D341Med (cell line): ENCODE measurements around the gene LAMC1.
A peak's percentile ranks its signal among the peaks of the same experiment; 100 is the strongest.

Experiments used
- DNase-seq: peaks from one replicate; pipeline ENCODE4 v3.0.0; 2012; ENCODE audit warnings: low spot score

LAMC1 gene

GRCh38 chr1:183023146-183023600 lies at the start of gene LAMC1:
TSS of gene LAMC1 (plus strand) at chr1:183023420. CDS start at chr1:183023717, 297 bp downstream.
- peak; percentile 88 for DNase-seq

GRCh38 chr1:182974506-182975191 lies 48.6 kb upstream of the LAMC1 start:
- DNase-seq, result no peak

DNA sequence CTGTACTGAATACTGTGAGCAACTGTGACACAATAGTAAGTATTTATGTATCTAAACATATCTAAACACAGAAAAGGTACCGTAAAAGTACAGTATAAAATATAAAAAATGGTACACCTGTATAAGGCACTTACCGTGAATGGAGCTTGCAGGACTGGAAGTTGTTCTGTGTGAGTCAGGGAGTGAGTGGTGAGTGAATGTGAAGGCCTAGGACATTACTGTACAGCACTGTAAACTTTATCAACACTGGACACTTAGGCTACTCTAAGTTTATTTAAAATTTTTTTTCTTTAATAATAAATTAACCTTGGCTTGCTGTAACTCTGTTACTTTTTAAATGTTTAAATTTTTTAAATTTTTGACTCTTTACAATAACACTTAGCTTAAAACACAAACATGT lies 45.7 kb upstream of the LAMC1 start:
- DNase-seq, result no peak

DNA sequence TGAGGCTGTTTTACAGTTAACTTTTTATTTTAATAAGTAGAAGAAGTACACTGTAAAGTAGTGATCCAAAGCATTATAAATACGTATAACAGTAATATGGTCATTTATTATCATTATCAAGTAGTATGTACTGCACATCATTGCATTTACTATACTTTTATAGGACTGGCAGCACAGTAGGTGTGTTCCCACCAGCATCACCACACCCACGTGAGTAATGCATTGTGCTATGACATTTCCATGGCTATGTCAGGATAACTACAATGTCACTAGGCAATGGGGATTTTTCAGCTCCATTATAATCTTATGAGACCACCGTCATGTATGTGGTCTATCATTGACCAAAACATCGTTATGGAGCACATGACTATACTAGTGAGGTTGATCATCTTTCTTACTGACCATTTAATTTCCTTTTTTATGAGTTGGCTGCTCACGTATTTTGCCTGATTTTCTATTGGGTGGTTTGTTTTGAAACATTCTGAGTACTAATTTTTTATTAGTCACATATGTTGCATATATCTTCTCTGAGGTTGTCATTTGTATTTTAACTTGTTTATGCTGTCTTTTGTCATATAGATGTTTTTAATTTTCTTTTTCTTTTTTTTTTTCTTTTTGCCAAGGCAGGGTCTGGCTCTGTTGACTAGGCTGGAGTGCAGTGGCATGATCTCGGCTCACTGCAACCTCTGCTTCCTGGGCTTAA lies 44.9 kb upstream of the LAMC1 start:
- no peak for DNase-seq

- DNase-seq, result no peak
These were observed 39.1 kb upstream of the LAMC1 start for GRCh38 chr1:182984138-182984537.

DNA sequence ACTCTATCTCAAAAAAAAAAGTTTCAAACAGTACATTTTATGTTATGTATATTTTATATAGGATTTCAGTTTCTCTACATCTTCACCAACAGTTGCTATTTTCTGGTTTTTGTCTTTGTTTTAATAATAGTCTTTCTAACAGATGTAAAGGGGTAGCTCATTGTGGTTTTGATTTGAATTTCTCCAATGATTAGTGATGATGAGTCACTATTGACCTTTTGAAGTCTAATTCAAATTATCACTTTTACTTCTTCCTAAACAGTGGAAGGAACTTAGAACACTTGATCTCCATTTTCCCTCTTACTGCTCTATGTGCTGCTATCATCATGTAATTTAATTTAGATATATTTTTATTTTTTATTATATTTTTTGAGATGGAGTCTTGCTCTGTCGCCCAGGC lies 38.6 kb upstream of the LAMC1 start:
- no peak for DNase-seq

- no peak for DNase-seq
These were observed 37.3 kb upstream of the LAMC1 start for GRCh38 chr1:182985876-182986275.

GRCh38 chr1:182990413-182991144 lies 32.6 kb upstream of the LAMC1 start:
- no peak for DNase-seq

GRCh38 chr1:182993746-182994145 lies 29.5 kb upstream of the LAMC1 start:
- DNase-seq, result no peak

DNA sequence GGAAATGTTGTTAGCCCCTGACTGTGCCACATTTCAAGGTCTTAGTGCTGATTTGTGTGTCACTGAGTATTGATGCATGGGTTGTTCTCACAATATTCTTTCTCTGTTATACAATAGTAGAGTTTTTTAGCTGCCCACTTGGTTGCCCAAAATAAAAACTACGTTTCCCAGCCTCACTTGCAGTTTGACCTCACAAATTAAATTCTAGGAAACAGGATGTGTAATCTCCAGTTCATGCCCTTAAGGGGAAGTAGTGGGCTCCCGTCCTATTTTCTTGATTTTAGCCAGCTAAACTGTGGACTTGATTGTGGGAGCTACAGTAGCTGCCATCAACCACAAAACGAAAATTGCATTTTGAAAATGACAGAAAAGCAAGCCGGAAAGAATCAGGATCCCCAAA lies 27.3 kb upstream of the LAMC1 start:
- no peak for DNase-seq

DNA sequence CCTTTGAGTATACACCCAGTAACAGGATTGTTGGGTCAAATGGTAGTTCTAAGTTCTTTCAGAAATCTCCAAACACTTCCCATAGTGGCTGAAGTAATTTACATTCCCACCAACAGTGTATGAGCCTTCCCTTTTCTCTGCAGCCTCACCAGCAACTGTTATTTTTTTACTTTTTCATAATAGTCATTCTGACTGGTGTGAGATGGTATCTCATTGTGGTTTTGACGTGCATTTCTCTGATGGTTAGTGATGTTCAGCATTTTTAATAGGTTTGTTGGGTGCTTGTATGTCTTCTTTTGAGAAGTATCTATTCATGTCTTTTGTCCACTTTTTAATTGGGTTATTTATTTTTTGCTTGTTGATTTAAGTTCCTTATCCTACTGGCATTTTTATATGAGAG lies 26.4 kb upstream of the LAMC1 start:
- DNase-seq, result no peak

DNA sequence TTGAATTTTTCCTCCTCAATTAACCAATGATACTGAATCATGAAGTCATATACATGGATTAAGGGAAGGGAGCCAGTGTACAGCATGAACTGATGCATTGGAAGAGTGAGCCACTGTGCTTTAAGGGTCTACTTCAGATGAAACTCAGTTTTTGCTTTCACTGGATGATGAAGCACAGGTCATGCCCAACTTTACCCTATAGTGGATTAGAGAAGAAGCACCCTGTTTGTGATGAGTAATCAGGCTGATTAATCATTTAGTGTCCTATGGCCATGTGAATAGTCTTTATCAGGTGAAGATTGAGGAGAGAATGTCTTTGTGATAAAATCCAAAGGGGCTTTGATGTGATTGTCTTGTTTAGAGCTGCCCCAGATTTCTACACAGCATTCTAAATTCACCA lies 24.7 kb upstream of the LAMC1 start:
- DNase-seq, result no peak

GRCh38 chr1:183000167-183000962 lies 22.9 kb upstream of the LAMC1 start:
- DNase-seq, result no peak

GRCh38 chr1:183002267-183002666 lies 21.0 kb upstream of the LAMC1 start:
- no peak for DNase-seq

DNA sequence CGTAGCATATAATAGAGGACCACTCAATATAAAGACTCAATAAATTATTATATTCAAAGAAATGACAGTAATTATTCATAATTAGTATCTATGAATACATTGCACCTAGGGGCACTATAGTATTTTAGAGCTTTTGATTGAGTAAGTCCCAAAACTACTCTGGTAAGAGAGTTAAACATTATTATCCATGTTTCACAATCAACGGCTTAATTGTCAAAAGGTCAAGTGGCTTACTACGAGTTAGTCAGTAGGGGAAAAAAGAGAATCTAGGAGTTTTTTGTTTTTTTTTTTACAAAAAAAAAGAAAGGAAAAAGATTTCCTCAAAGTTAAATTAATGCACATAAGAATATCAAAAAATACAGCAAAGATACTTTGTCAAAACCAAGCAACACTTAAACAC lies 20.4 kb upstream of the LAMC1 start:
- DNase-seq, result no peak

DNA sequence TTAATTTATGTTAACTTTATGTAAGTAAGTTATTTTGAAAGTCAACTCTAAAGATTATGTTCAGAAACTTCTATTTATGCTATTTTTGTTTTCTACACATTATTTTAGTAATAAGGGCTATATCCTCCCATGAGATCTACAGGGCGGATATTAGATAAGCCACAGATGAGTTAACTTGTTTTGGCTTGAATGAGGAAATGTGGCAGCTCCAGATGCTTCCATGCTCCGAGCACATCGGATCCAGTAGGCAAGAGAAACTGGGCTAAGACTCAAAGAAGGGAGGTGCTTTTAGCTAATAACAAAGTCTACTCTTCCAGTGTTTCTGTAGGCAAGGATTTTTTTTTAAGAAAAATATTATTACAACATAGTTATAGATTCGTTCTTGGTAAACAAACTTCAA lies 20.0 kb upstream of the LAMC1 start:
- no peak for DNase-seq

- no peak for DNase-seq
These were observed 19.1 kb upstream of the LAMC1 start for GRCh38 chr1:183004141-183004540.

GRCh38 chr1:183011859-183012258 lies 11.4 kb upstream of the LAMC1 start:
- no peak for DNase-seq

DNA sequence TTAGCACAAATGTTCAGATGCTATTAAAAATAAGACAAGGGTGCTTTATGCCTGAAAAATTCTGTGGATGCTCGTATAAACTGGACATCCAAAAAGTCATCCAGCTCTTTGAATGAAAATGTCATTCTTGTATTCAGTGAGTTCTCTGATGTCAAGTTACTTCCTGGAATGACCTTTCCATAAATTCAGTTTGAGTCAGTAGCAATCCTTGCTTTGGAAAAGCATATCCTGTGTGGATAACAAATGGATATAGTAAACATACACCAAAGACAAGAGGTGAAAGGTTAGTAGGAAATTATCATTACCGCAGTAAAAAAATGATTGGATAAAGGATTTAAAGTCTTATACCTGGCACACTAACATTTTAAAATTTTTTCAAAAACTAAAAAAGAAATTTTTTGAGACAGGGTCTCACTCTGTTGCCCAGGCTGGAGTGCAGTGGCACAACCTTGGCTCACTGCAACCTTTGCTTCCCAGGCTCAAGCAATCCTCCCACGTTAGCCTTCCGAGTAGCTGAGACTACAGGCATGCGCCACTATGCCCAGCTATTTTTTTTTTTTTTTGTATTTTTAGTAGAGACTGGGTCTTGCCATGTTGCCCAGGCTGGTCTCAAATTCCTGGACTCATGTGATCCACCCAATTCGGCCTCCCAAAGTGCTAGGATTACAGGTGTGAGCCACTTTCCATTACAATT lies 10.8 kb upstream of the LAMC1 start:
- DNase-seq, result no peak

DNA sequence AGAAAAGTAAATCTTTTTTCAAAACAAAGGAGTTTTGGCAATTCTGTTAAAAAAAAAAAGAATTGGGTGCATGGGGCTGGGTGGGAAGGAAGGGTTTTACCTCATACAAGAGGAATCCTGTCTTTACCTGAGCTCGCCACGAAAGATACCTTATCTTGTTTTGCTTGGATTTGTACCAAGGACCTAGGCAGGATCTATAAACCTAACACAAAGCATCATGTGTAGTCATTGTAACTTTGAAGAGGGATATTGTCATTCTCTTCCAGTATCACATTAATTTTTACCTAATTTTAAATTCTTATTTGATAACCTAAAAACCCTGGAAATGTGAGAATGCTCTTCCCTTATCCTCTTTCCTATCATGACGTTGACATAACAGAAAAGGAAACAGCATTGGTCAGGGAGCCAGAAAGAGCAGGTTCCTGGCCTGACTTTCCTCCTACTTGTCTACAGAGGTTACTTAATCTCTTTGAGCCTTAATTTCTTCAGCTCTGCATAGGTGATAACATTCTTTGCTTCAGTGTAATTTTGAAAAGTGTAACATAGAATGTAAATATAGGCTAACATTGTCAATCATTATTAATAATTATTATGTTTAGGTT lies 4.0 kb upstream of the LAMC1 start:
- DNase-seq, result no peak

DNA sequence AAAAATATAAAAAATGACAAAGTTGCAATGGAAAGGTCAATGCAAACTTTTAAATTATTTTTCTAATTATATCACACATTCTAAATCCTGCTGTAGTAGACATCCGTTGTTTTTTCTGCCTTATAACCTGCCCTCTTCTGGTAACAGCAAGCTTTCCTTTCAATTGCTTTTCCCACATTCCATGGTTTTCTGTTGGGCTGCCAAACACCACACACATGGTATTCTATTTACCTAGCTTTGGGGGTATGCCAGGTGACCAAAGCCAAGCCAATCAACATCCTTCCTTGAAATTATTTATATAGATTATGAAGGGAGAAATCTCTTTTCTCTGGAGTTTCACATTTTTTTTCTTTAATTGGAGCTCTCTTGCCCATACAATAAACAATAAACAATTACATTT lies 3.4 kb upstream of the LAMC1 start:
- no peak for DNase-seq
